Endothelial cell of hepatic sinusoid (primary cell): ENCODE data around the gene PRR23A.
"Not testable (repeated sequence)": the region's sequence is repeated elsewhere in the genome, so short reads cannot be mapped to it uniquely, and the experiment has no call there.

ENCODE experiments used
- in situ Hi-C: cut with HindIII; loops from 2 replicates; pipeline ENCODE4 v1.10.0; 2017; ENCODE audit warnings: low sequenced_read_pairs

PRR23A gene

GRCh38 chr3:139006051-139006716 lies at the start of gene PRR23A:
TSS of gene PRR23A (minus strand) at chr3:139006268. CDS start at chr3:139006268, 0 bp downstream.
- in situ Hi-C loops: no loop called here

- in situ Hi-C loops: no loop called here
Measured at GRCh38 chr3:139052802-139053600, 46.9 kb upstream of the PRR23A start.

- in situ Hi-C loops: no loop called here
Measured at GRCh38 chr3:139044366-139045210, 38.5 kb upstream of the PRR23A start, which contains the start of gene PRR23C. TSS of gene PRR23C (minus strand) at chr3:139044892. CDS start at chr3:139044620, 272 bp downstream.

- in situ Hi-C loops: no loop called here
Measured at GRCh38 chr3:139043554-139044365, 37.7 kb upstream of the PRR23A start.

- in situ Hi-C loops: no loop called here
Measured at GRCh38 chr3:139037478-139037877, 31.4 kb upstream of the PRR23A start.

GRCh38 chr3:139032326-139033002 lies 26.4 kb upstream of the PRR23A start:
- in situ Hi-C loops: no loop called here

GRCh38 chr3:139030576-139030975 lies 24.5 kb upstream of the PRR23A start:
- in situ Hi-C loops: not testable (repeated sequence)

- in situ Hi-C loops: no loop called here
Measured at GRCh38 chr3:139024968-139025367, 18.9 kb upstream of the PRR23A start.

- in situ Hi-C loops: no loop called here
Measured at GRCh38 chr3:139020868-139021234, 14.8 kb upstream of the PRR23A start, which contains the start of gene PRR23B. TSS of gene PRR23B (minus strand) at chr3:139020926. CDS start at chr3:139020661, 265 bp downstream.

GRCh38 chr3:139020036-139020867 lies 14.2 kb upstream of the PRR23A start:
- in situ Hi-C loops: no loop called here

- in situ Hi-C loops: no loop called here
Measured at GRCh38 chr3:139016430-139017048, 10.5 kb upstream of the PRR23A start.

GRCh38 chr3:139005356-139005993 lies 593 bp downstream of the PRR23A start:
- in situ Hi-C loops: no loop called here

GRCh38 chr3:138995706-138996105 lies 10.4 kb downstream of the PRR23A start:
- in situ Hi-C loops: no loop called here

GRCh38 chr3:138987181-138987580 lies 18.9 kb downstream of the PRR23A start:
- in situ Hi-C loops: no loop called here

GRCh38 chr3:138985932-138986331 lies 20.1 kb downstream of the PRR23A start:
- in situ Hi-C loops: no loop called here

GRCh38 chr3:138984816-138985215 lies 21.3 kb downstream of the PRR23A start:
- in situ Hi-C loops: no loop called here

- in situ Hi-C loops: no loop called here
Measured at GRCh38 chr3:138976047-138976446, 30.0 kb downstream of the PRR23A start.

- in situ Hi-C loops: no loop called here
Measured at GRCh38 chr3:138975351-138975750, 30.7 kb downstream of the PRR23A start.
